Gastroesophageal sphincter (tissue), 3 donors: Measurements from ENCODE around the gene FARS2.

Experiments
- CTCF ChIP-seq, 4 experiments: fragments of 200-600 bp in 2 of 4; fragments of 450-650 bp in 2 of 4; sonication (generic) in 1 of 4; IDR thresholded peaks; one replicate each; pipeline ENCODE4 v1.5.1; 2017 to 2019; ENCODE audit warnings: antibody characterized with exemption in 4 of 4, mild to moderate bottlenecking in 2 of 4, moderate library complexity in 2 of 4
- EP300 ChIP-seq: sonication (generic); formaldehyde crosslinking; IDR thresholded peaks from one replicate; pipeline ENCODE4 v1.6.1; 2017; ENCODE audit warnings: antibody characterized with exemption, mild to moderate bottlenecking
- POLR2A ChIP-seq, 2 donors: fragments of 450-650 bp; IDR thresholded peaks; one replicate each; pipeline ENCODE4 v1.6.1; 2017; ENCODE audit warnings: antibody characterized with exemption in 2 of 2, mild to moderate bottlenecking in 2 of 2, moderate library complexity in 1 of 2
- POLR2AphosphoS5 ChIP-seq: sonication (generic); formaldehyde crosslinking; IDR thresholded peaks from one replicate; pipeline ENCODE4 v1.6.1; 2017; ENCODE audit warnings: antibody characterized with exemption

GRCh38 chr6:5455142-5455541, 193.8 kb downstream of the FARS2 start:
- TF ChIP-seq CTCF (IDR thresholded peaks at IDR 0.05), result no peak
- no peak for TF ChIP-seq POLR2AphosphoS5
- no peak for TF ChIP-seq POLR2A (IDR thresholded peaks at IDR 0.05)
- TF ChIP-seq EP300, result no peak
